GM19193 (cell line): ENCODE results near the gene TBX4.

Experiments used
- POLR2A ChIP-seq: IDR thresholded peaks from 4 replicates; pipeline ENCODE4 v1.6.1; 2011; ENCODE audit not compliant: insufficient read depth, insufficient read length; ENCODE audit errors: extremely low read depth

Gene TBX4

GRCh38 chr17:61410141-61411010, 41.8 kb upstream of the TBX4 start:
- TF ChIP-seq POLR2A = no peak

- no peak for TF ChIP-seq POLR2A
Measured at GRCh38 chr17:61411011-61411260, 41.3 kb upstream of the TBX4 start.

- TF ChIP-seq POLR2A = no peak
Measured at GRCh38 chr17:61411261-61412142, 40.7 kb upstream of the TBX4 start.

GRCh38 chr17:61412143-61412859, 39.9 kb upstream of the TBX4 start:
- TF ChIP-seq POLR2A = no peak

GRCh38 chr17:61412860-61413660, 39.2 kb upstream of the TBX4 start:
- no peak for TF ChIP-seq POLR2A

- no peak for TF ChIP-seq POLR2A
Measured at GRCh38 chr17:61413661-61414126, 38.5 kb upstream of the TBX4 start.

GRCh38 chr17:61414141-61414935, 37.9 kb upstream of the TBX4 start:
- TF ChIP-seq POLR2A = no peak

GRCh38 chr17:61414936-61415251, 37.3 kb upstream of the TBX4 start:
- no peak for TF ChIP-seq POLR2A

- TF ChIP-seq POLR2A = no peak
Measured at GRCh38 chr17:61415374-61416210, 36.6 kb upstream of the TBX4 start.

- TF ChIP-seq POLR2A = no peak
Measured at GRCh38 chr17:61416211-61416539, 36.0 kb upstream of the TBX4 start.

GRCh38 chr17:61416540-61417363, 35.5 kb upstream of the TBX4 start:
- no peak for TF ChIP-seq POLR2A

- TF ChIP-seq POLR2A = no peak
Measured at GRCh38 chr17:61418449-61418848, 33.8 kb upstream of the TBX4 start.
